ENCODE measurements around the gene FAM53B. TPM values are rescaled to one million over a fixed set of nuclear protein-coding genes. Genes with fewer than 3 reads are reported as not detected.
A peak's percentile ranks its signal among the peaks of the same experiment; 100 is the strongest.

The FAM53B gene
- total RNA-seq, 1 donor from 2014 or later = 35.9 TPM

DNA sequence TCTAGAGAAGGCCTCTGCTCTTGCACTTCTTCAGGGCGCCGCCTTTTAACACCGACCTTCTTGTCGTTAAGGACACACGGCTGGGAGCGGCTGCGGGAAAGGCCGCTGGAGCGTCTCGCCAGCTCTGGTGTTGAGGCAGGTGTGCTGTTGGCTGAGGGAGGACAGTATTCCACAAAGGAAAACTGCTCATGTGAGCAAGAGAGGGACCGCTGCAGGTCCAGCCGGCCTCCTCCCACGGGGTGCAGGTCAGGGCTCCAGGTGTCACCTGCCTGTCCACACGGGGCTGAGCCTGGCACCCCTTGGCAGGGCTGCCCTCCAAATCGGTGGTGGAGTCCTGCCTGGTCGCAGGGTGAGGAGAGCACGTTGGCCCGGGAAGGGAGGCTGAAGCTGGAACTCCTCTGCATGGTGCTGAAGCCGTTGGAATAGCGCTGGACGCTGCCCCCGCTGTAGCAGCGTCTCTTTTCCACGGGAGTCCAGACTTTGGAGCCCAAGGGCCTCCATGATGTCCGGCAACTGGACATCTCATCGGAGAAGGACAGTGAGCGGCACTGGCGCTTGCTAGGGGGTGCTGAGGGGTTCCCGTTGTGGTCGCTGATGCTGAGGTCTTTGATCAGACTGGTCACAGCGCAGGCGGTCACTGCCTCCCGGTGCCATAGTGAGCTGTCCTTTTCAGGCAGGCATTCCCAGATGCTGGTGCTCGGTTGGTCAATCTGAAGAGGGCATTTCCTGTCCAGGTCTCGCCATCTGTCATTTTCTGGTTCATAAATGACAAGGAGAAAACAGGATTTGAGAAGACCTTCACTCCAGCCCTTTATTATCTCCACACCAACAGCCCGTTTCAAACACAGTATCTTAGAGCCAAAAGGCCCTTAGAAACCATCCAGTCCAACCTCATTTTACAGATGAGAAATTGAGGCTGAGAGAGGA lies 62.3 kb downstream of the FAM53B start:
- TF ChIP-seq, protein P1, sequence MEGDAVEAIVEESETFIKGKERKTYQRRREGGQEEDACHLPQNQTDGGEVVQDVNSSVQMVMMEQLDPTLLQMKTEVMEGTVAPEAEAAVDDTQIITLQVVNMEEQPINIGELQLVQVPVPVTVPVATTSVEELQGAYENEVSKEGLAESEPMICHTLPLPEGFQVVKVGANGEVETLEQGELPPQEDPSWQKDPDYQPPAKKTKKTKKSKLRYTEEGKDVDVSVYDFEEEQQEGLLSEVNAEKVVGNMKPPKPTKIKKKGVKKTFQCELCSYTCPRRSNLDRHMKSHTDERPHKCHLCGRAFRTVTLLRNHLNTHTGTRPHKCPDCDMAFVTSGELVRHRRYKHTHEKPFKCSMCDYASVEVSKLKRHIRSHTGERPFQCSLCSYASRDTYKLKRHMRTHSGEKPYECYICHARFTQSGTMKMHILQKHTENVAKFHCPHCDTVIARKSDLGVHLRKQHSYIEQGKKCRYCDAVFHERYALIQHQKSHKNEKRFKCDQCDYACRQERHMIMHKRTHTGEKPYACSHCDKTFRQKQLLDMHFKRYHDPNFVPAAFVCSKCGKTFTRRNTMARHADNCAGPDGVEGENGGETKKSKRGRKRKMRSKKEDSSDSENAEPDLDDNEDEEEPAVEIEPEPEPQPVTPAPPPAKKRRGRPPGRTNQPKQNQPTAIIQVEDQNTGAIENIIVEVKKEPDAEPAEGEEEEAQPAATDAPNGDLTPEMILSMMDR (conservative IDR thresholded peaks at IDR 0.05) = no peak
- Mint-ChIP-seq H3K4me3 (no peak overlapping the region), H3K27me3 (no peaks in the 10 kb centered on the region), H3K36me3 (peaks cover 24% of the 10 kb centered on the region), H3K27ac (no peak overlapping the region), H3K9me3 (no peaks in the 10 kb centered on the region), H3K4me1 (ENCODE audit: unreplicated experiment) (peaks cover 31% of the 10 kb centered on the region)
- DNase-seq (ENCODE audit: extremely low spot score, unreplicated experiment) = no peak

DNA sequence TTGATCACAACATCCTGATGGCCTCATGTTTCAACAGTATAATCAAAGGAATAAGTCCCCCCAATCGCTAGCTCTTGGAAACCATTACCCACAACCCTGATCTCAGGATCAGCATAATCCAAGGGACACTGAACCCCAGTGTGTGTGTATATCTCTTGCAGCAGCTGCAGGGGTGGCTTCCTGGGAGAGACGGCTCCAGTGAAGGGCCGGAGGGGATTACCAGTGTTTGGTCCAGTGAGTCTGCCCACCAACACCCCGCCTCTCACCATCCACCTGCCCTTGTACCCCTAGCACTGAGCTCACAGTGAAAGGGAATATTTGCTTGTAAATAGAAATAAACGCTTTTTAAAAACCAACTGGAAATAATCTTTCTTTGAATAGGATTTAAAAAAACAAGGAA lies 63.1 kb downstream of the FAM53B start:
- DNase-seq (ENCODE audit: extremely low spot score, unreplicated experiment) = no peak
- TF ChIP-seq, protein P1 (conservative IDR thresholded peaks at IDR 0.05) = no peak
- Mint-ChIP-seq H3K27ac (no peak overlapping the region), H3K9me3 (no peaks in the 10 kb centered on the region), H3K4me1 (ENCODE audit: unreplicated experiment) (peaks cover 37% of the 10 kb centered on the region), H3K36me3 (peaks cover 23% of the 10 kb centered on the region), H3K27me3 (no peaks in the 10 kb centered on the region), H3K4me3 (no peak overlapping the region)

DNA sequence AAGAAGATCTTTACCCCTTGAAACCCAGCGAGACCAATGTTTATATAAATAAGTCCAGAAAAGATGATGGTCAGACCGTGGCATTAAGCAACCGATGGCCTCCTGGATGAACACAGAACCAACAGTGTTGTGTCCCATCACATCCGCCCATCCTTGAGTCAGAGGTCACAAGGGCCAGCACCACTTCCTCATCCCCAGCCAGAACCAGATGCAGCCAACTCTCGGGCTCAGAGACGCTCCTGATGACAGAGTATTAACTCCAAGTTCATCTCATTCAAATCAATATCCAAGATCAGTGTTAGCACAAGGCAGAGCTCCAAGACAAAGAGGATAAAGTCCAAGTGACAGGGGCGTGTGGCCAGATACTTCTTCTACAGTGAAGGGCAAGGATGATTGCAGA lies 63.5 kb downstream of the FAM53B start:
- no peak for DNase-seq (ENCODE audit: extremely low spot score, unreplicated experiment)
- H3K36me3 Mint-ChIP-seq = peaks cover 19% of the 10 kb centered on the region
- H3K9me3 Mint-ChIP-seq = no peaks in the 10 kb centered on the region
- H3K4me1 Mint-ChIP-seq (ENCODE audit: unreplicated experiment) = peaks cover 41% of the 10 kb centered on the region
- H3K4me3 Mint-ChIP-seq = no peak overlapping the region
- no peaks in the 10 kb centered on the region for H3K27me3 Mint-ChIP-seq
- TF ChIP-seq, protein P1 (conservative IDR thresholded peaks at IDR 0.05) = no peak
- no peak overlapping the region for H3K27ac Mint-ChIP-seq

DNA sequence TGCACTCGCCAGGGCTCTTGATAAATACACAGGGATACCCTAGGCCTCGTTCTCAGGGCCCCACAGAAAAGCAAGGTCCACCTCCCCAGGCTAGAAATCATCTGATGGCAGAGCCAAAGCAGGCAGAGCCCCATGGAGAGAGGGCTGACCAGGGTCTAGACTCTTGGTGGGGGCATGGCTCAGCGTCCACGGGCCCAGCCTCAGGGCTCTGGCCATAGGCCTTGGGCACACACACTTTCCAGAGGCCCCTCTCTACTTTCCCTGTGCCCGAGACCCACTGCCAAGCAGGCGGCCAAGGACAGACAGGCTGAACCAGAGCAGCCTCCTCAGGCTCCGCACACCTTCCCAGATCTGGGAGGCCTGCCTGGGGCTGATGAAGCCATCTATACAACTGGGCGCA lies 64.8 kb downstream of the FAM53B start:
- peaks cover 13% of the 10 kb centered on the region for H3K36me3 Mint-ChIP-seq
- no peak for DNase-seq (ENCODE audit: extremely low spot score, unreplicated experiment)
- H3K4me3 Mint-ChIP-seq = no peak overlapping the region
- H3K4me1 Mint-ChIP-seq (ENCODE audit: unreplicated experiment) = peaks cover 42% of the 10 kb centered on the region
- H3K27me3 Mint-ChIP-seq = no peaks in the 10 kb centered on the region
- no peaks in the 10 kb centered on the region for H3K9me3 Mint-ChIP-seq
- TF ChIP-seq, protein P1 (conservative IDR thresholded peaks at IDR 0.05) = no peak
- no peak overlapping the region for H3K27ac Mint-ChIP-seq

DNA sequence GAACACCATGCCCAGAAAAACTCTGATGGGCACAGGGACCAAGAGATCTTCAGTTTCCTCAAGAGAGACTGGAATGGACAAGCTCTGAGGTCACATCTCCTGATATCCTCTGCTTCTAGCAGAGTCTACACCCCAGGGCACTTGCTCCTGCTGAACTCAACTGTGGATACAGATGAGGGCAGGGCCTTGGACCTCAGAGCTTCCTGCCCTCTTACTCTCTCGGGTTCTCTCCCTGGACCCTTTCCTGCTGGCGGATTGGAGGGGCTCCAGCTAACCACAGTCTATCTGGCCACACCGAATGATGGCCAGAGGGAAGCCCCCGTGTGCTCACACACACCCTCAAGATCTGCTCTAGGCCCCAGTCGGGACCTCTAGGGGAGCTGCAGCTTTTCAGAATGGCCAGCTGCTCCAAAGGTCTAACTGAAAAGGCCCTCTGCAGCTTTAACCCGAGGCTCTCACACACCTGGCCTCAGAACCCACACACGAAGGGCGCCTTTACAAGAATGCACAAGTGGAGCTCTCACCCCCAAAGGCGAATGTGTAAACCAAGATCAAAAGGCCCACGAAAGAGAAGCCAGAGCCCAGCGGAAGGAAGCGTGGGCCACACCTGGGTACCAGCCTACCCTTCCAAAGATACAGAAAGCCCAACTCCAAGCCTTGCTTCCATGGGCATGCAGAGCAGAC lies 65.5 kb downstream of the FAM53B start:
- no peak for DNase-seq (ENCODE audit: extremely low spot score, unreplicated experiment)
- Mint-ChIP-seq H3K27ac (peak overlapping the region; percentile 26), H3K9me3 (no peaks in the 10 kb centered on the region), H3K4me1 (ENCODE audit: unreplicated experiment) (peaks cover 36% of the 10 kb centered on the region), H3K27me3 (no peaks in the 10 kb centered on the region), H3K4me3 (no peak overlapping the region), H3K36me3 (peaks cover 13% of the 10 kb centered on the region)
- TF ChIP-seq, protein P1 (conservative IDR thresholded peaks at IDR 0.05) = no peak

All from type B pancreatic cell (in vitro differentiated cells).